NCI-H187 treated with DMSO at 0.1 percent for 48 hours (cell line): Measurements from ENCODE around the gene ATP2A2.
"Not testable (repeated sequence)": the region's sequence is repeated elsewhere in the genome, so short reads cannot be mapped to it uniquely, and the experiment has no call there.

Source experiments
- DNase-seq: peaks from one replicate; lab custom pipeline; 2025; lab: John Stamatoyannopoulos, UW

Gene ATP2A2

DNA sequence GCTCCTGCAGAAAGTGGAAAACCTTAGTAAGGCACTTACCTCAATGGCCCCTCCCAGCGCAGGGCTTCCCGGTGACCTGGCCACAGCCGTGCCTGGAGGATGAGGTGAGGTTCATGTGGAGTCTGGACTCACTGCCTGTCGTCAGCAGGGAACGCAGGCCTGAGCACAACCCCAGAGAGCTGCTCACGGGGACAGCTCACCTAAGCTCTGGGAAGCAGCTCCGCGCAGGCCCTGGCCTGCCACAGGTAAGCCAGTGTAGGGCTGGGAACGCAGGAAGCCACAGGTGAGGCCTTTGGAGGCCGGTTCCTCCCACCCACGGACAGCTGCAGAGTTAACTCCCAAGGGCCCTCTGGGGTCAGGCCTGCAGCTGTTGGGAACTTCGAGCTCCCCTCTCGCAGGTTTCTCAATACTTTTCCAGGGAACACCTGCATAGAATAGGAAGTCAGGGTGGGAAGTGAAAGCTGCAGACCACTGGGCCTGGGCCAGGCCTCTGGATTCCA lies 89.7 kb downstream of the ATP2A2 start:
- DNase-seq: no peak

DNA sequence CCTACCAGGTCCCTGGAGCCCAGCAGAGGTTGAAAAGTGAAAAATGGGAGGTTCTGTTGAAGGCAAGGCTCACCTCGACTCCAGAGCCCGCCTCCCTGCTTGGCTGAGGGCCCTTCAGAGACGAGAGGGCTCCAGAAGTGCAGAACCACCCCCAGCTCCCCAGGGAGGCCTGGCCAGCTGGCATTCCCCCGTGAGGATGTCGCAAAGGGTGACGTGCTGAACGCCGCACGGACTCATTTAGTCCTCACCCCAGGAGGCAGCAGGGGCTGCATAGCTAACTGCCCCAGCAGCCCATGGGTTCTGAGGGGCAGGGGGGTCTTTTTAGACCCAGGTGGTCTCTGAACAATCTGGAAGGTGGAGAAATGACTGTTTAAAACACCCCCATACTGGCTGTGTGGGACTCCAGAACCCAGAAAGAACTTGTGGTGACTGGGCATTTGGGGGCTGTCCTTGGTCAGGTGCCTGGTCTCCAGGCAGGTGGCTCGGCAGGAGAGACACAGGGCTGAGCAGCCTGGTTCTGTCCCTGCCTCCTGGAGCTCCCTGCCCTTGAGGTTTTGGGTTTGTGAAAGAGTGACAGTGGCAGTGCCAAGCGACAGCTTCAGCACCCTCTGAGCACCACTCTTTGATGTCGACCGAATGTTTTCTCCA lies 90.5 kb downstream of the ATP2A2 start:
- DNase-seq: peak; percentile 25

- DNase-seq: no peak
Observed at GRCh38 chr12:110372056-110372425, 91.0 kb downstream of the ATP2A2 start.

DNA sequence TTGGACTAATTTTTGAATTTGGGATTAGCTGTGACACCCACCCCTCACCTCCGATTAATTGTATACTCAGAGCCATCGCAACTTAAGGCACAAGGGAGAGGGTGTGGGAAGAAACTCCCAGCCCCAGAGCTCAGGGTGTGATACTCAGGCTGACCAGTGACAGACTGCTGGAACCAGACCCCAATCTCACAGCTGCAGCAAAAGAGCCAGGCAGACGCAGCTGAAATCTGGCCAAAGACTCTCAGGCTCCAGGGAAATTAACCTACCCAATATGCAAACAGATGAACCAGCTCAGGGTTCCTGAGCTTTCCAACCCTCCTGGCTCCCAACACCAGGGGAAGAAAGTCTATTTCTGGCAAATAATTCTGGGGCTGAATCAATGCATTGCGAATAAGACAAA lies 92.0 kb downstream of the ATP2A2 start:
- no peak for DNase-seq

- no peak for DNase-seq
Observed at GRCh38 chr12:110373425-110373824, 92.4 kb downstream of the ATP2A2 start.

DNA sequence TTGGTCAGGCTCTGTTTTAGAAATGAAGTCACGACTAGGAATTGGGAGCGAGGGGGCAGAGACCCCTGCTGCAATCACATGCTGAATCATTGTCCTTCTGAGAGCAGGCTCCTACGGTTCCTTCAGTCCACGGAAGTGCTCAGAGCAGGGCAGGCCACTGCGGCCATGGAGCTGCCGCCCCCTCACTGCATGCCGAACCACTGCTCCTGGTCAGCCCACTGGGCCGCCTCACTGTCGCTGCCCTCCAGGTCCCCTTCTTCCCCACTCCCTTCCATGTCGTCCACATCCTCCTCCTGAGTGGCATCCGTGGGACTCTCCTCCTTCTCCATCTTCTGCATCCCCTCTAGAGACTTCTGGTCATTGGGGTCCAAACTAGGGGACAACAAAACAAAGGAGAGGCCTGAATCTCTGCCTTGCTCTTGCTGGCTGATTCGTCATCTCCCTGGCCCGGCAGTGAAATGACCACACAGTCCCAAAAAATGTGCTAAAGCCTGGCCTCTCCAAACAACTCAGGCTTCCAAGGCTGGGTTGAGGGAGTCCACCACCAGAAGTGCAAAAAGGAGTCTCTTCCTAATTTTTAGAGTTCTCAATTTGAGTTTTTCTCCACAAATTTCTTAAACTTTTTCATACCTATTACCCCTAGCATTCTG lies 93.0 kb downstream of the ATP2A2 start:
- DNase-seq: no peak

DNA sequence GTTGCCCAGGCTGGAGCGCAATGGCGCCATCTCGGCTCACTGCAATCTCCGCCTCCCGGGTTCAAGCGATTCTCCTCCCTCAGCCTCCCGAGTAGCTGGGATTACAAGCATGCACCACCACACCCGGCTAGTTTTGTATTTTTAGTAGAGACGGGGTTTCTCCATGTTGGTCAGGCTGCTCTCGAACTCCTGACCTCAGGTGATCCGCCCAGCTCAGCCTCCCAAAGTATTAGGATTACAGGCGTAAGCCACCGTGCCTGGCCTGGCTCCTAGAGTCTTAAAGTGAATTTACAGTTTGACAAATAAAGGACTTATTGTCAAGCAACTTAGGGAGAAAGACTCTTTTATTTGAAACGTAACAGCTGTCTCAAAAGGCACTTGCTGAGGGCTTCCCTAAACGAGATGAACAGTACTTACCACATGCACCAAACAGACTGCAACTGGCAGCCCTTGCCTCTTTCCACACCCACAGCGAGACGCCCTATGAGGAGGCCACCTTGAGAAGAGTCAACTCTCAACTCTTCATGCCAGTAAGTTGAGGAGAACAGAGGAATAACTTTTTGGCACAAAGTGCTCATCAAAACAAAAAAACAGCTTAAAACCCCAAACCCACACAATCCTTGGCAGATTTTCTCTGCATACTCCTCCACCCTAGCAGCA lies 97.2 kb downstream of the ATP2A2 start:
- DNase-seq: not testable (repeated sequence)

DNA sequence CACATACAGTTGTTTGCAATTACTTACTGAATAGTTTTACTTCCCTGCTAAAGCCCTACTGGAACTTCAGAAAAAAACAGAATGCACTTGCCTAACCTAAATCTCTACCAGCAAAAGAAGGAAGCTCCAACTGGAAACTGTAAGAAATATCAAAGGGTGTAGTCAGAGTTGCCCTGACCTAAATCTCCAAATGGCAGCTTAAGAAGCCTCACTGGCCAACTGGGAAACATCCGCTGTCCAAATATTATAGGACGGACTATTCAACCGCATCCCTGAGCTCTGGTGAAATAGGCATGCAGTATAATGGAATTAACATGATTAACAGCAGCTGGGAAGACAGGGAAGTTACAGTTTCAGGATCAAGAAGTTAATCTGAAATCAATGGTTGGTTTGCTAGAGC lies 98.2 kb downstream of the ATP2A2 start:
- no peak for DNase-seq

DNA sequence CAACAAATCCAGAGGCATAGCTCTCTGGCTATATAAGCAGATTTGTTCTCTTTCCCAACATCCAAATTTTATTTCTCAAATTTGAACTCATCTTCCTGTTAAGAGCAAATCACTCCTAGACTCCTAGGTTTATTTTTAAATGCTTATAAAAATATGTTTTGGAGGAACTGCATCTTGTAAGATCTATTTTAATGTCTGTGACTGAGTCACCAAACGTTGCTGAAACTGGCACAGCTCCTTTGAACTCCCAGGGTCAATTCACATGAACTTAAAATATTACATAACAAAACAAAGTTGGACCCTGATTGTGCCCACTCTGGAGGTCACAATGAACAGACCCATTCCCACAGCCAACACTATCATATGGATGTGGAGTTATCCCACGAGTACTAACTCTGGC lies 98.6 kb downstream of the ATP2A2 start:
- DNase-seq: no peak

DNA sequence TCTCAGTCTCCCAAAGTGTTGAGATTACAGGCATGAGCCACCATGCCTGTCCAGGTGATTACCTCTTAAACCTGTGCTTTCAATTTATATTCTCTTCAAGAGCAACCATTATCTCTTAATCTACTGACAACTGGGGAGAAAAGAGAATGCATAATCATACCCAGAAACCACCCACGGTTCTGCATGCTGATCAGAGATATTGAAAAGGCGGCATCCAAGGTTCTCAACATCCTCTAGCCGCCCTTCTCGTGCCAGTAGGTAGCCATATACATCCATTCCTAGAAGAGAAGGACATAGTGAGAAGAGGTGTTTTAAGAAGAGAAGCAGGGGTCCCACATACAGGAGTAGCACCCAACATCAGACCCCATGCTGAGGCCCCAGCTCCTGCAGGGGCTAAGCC lies 101.6 kb downstream of the ATP2A2 start:
- no peak for DNase-seq
